Measurements from ENCODE around the gene LRRC74B. TPM values are rescaled to one million over a fixed set of nuclear protein-coding genes. Genes with fewer than 3 reads are reported as not detected.
"Not testable (repeated sequence)": the region's sequence is repeated elsewhere in the genome, so short reads cannot be mapped to it uniquely, and the experiment has no call there.

Gene LRRC74B
- total RNA-seq, 1 donor from 2014 or later = not detected

- no peak for DNase-seq (ENCODE audit: low spot score)
Measured at GRCh38 chr22:21076912-21077625, 31.3 kb downstream of the LRRC74B start.

GRCh38 chr22:21077884-21078508, 32.2 kb downstream of the LRRC74B start:
- no peak for DNase-seq (ENCODE audit: low spot score)

- no peak for DNase-seq (ENCODE audit: low spot score)
Measured at GRCh38 chr22:21078916-21079315, 33.2 kb downstream of the LRRC74B start.

DNA sequence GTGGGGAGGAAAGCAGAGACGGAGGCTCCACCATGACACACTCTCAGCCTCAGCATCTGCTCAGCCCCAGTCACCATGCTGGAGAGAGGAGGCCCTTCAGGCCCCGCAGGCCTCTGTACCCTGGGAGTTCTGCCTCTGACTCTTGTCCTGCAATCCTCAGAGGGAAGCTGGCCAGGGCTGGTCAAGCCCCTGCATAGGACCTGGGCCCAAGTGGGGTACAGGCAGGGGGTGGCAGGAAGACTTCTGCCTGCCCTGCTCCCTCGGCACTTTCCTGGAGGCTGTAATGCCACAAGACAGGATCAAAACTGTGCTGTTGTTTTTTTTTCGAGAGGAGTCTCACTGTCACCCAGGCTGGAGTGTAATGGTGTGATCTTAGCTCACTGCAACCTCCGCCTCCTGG, 33.7 kb downstream of the LRRC74B start:
- no peak for DNase-seq (ENCODE audit: low spot score)

DNA sequence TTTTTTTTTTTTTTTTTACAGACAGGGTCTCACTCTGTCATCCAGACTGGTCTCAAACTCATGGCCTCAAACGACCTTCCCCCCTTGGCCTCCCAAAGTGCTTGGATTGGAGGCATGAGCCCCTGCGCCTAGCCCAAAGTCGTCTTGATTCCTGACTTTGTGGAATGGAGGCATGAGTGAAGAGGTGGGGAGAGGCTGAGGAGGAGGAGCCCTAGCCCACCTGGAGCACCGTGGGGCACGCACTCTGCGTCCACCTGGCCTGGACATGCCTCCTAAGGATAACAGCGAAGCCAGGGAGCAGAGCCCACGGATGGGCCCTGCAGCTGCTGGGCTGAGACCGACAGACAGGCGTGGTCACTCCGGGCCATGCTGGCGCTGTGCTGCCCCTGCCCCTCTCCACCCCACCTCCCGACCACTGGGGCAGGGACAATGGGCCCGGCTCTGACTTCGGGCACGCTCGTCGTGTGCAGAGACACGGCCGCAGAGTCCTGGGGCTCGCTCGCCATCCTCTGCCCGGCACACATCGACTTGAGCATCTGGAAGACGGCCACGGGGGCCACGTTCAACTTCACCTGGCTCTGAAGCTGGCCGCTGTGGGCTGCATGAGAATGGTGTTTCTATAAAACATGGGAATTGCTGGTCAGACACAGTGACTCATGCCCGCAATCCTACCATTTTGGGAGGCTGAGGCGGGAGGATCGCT, 34.8 kb downstream of the LRRC74B start:
- no peak for DNase-seq (ENCODE audit: low spot score)

DNA sequence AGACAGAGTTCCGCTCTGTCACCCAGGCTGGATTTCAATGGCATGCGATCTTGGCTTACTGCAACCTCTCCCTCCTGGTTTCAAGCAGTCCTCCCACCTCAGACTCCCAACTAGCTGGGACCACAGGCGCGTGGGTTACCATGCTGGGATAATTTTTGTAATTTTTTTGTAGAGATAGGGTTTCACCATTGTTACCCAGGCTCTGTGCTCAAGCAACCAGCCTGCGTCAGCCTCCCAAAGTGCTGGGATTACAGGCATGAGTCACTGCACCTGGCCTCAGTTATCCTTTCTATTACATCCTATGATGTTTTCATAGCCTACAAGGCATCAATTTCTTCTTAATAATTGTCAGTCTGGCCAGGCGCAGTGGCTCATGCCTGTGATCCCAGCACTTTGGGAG, 36.5 kb downstream of the LRRC74B start:
- no peak for DNase-seq (ENCODE audit: low spot score)

- DNase-seq (ENCODE audit: low spot score) = no peak
Measured at GRCh38 chr22:21087119-21087518, 41.4 kb downstream of the LRRC74B start.

- DNase-seq (ENCODE audit: low spot score) = not testable (repeated sequence)
Measured at GRCh38 chr22:21087926-21088325, 42.2 kb downstream of the LRRC74B start.

GRCh38 chr22:21091220-21091619, 45.5 kb downstream of the LRRC74B start:
- DNase-seq (ENCODE audit: low spot score) = not testable (repeated sequence)

GRCh38 chr22:21092797-21093554, 47.2 kb downstream of the LRRC74B start:
- no peak for DNase-seq (ENCODE audit: low spot score)

GRCh38 chr22:21093555-21094137, 47.9 kb downstream of the LRRC74B start:
- DNase-seq (ENCODE audit: low spot score) = not testable (repeated sequence)

- no peak for DNase-seq (ENCODE audit: low spot score)
Measured at GRCh38 chr22:21094911-21095772, 49.4 kb downstream of the LRRC74B start.

DNA sequence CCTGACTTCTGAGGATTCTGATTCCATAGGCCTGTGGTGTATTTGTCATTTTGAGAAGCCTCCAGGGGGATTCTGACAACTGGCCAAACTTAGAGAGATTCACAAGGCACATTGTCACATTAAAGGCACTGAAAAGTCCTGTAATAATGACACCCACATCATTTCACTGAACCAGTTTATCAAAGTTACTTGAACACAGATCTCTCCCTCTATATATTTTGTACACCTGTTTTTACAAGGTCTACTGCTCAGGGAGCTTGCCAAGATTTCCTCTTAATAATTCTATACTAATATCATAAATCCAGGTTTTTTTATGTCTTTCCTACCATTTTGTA, 50.0 kb downstream of the LRRC74B start:
- no peak for DNase-seq (ENCODE audit: low spot score)

DNA sequence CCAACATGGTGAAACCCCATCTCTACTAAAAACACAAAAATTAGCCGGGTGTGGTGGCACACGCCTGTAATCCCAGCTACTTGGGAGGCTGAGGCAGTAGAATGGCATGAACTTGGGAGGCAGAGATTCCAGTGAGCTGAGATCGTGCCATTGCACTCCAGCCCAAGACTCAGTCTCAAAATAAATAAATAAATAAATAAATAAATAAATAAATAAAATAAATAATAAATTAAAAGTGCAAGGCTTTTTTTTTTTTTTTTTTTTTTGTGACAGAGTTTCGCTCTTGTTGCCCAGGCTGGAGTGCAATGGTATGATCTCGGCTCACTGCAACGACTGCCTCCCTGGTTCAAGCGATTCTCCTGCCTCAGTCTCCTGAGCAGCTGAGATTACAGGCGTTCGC, 51.1 kb downstream of the LRRC74B start:
- DNase-seq (ENCODE audit: low spot score) = not testable (repeated sequence)

GRCh38 chr22:21098099-21098671, 52.4 kb downstream of the LRRC74B start:
- no peak for DNase-seq (ENCODE audit: low spot score)

DNA sequence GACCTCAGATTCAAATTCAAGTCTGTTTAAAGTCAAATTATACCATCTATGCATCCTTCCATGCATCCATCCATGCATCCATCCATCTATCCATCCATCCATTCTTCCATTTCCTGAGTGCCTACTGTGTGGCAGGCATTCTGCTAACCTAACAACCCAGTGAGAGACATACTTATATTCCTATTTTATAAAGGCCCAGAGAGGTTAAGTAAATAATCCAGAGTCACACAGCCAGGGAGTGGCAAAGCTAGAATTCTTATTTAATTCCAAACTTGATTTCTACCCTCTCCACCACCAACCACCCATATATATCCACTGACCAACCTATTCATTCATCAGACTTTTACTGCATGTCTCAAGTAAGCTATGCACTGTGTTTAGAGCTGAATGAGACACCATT, 53.8 kb downstream of the LRRC74B start:
- DNase-seq (ENCODE audit: low spot score) = no peak

- no peak for DNase-seq (ENCODE audit: low spot score)
Measured at GRCh38 chr22:21100149-21101032, 54.6 kb downstream of the LRRC74B start.

- DNase-seq (ENCODE audit: low spot score) = no peak
Measured at GRCh38 chr22:21101877-21102638, 56.3 kb downstream of the LRRC74B start.

Data from ureter (tissue), 1 donor.